Measurements from ENCODE around the gene NR6A1. TPM values are rescaled to one million over a fixed set of nuclear protein-coding genes. Genes with fewer than 3 reads are reported as not detected.

Gene NR6A1
- total and polyA plus RNA-seq, 2 experiments from 2014 or later, result 44.2 to 139 TPM

DNA sequence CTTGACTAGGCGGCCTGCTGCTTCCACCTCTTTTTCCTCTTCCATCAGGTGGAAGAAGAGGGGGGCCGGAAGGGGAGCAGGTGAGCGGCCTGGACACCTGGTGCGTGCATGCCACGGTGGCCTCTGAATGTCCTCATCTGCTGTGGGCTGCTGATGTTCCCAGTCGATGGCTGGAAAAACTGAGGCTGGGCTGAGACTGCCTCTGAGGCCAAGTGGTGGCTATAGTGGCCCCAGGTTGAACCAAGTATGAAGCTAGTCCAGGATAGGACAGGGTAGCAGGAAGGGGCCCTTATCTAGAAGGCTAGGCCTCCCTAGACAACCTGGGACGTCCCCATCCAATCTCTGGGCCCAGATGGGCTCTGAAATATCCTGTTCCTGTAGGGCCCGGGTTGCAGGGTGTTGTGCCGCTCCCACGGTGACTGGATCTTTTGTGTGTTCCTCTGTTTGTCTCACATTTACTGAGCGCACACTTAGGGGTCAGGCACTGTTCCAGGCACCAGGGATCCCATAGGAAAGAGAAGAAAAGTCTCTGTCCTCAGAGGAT is 263.2 kb downstream of the NR6A1 start:
- no peaks in the 10 kb centered on the region for H3K79me2 ChIP-seq (replicated peaks; ENCODE audit: insufficient read depth)
- no peak overlapping the region for H3K4me3 Mint-ChIP-seq
- peaks cover 39% of the 10 kb centered on the region for H3K27me3 ChIP-seq (ENCODE audit: insufficient read depth)
- no peaks in the 10 kb centered on the region for H3K9me2 ChIP-seq (ENCODE audit: insufficient read depth)
- no peak overlapping the region for H2AFZ ChIP-seq
- no peak overlapping the region for H3K27ac Mint-ChIP-seq
- ATAC-seq (no peak), DNase-seq (ENCODE audit: low spot score) (no peak)
- peaks cover 3% of the 10 kb centered on the region; the same call in 2 of the 3 replicates for H3K9me3 Mint-ChIP-seq
- peaks cover 15% of the 10 kb centered on the region; the same call in 1 of the 2 replicates for H3K4me1 ChIP-seq (ENCODE audit: insufficient read depth)
- H4K20me1 ChIP-seq (replicated peaks; ENCODE audit: insufficient read depth), result no peaks in the 10 kb centered on the region
- no peaks in the 10 kb centered on the region; the same call in 2 of the 3 replicates for H3K36me3 Mint-ChIP-seq (ENCODE audit: low read depth)
- H3K27ac ChIP-seq (ENCODE audit: low read depth), result no peak overlapping the region
- 0 out of 2 replicates have a peak, but pooled peaks cover 3% of the 10 kb centered on the region for H3F3A ChIP-seq (replicated peaks; ENCODE audit: low read depth)
- H3K4me2 ChIP-seq, result no peak overlapping the region
- H3K36me3 ChIP-seq (ENCODE audit: insufficient read depth), result no peaks in the 10 kb centered on the region
- H3K4me1 Mint-ChIP-seq, result peaks cover 30% of the 10 kb centered on the region
- peaks cover 46% of the 10 kb centered on the region for H3K27me3 Mint-ChIP-seq (ENCODE audit: insufficient read depth, low read depth, poor library complexity)
- H3K4me3 ChIP-seq, result no peak overlapping the region
- TF ChIP-seq, protein P1, sequence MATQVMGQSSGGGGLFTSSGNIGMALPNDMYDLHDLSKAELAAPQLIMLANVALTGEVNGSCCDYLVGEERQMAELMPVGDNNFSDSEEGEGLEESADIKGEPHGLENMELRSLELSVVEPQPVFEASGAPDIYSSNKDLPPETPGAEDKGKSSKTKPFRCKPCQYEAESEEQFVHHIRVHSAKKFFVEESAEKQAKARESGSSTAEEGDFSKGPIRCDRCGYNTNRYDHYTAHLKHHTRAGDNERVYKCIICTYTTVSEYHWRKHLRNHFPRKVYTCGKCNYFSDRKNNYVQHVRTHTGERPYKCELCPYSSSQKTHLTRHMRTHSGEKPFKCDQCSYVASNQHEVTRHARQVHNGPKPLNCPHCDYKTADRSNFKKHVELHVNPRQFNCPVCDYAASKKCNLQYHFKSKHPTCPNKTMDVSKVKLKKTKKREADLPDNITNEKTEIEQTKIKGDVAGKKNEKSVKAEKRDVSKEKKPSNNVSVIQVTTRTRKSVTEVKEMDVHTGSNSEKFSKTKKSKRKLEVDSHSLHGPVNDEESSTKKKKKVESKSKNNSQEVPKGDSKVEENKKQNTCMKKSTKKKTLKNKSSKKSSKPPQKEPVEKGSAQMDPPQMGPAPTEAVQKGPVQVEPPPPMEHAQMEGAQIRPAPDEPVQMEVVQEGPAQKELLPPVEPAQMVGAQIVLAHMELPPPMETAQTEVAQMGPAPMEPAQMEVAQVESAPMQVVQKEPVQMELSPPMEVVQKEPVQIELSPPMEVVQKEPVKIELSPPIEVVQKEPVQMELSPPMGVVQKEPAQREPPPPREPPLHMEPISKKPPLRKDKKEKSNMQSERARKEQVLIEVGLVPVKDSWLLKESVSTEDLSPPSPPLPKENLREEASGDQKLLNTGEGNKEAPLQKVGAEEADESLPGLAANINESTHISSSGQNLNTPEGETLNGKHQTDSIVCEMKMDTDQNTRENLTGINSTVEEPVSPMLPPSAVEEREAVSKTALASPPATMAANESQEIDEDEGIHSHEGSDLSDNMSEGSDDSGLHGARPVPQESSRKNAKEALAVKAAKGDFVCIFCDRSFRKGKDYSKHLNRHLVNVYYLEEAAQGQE (IDR thresholded peaks at IDR 0.05; ENCODE audit: unreplicated experiment), result no peak
- TF ChIP-seq EZH2phosphoT487 (IDR thresholded peaks at IDR 0.05; ENCODE audit: unreplicated experiment), result no peak
- no peak for TF ChIP-seq EZH2 (IDR thresholded peaks at IDR 0.05; ENCODE audit: low read depth, unreplicated experiment)
- TF ChIP-seq NANOG (IDR thresholded peaks at IDR 0.05; ENCODE audit: borderline replicate concordance), result no peak
- TF ChIP-seq, protein P2, sequence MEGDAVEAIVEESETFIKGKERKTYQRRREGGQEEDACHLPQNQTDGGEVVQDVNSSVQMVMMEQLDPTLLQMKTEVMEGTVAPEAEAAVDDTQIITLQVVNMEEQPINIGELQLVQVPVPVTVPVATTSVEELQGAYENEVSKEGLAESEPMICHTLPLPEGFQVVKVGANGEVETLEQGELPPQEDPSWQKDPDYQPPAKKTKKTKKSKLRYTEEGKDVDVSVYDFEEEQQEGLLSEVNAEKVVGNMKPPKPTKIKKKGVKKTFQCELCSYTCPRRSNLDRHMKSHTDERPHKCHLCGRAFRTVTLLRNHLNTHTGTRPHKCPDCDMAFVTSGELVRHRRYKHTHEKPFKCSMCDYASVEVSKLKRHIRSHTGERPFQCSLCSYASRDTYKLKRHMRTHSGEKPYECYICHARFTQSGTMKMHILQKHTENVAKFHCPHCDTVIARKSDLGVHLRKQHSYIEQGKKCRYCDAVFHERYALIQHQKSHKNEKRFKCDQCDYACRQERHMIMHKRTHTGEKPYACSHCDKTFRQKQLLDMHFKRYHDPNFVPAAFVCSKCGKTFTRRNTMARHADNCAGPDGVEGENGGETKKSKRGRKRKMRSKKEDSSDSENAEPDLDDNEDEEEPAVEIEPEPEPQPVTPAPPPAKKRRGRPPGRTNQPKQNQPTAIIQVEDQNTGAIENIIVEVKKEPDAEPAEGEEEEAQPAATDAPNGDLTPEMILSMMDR (conservative IDR thresholded peaks at IDR 0.05; ENCODE audit: low read depth in 2 of 2), result no peak
- TF ChIP-seq, protein P3, sequence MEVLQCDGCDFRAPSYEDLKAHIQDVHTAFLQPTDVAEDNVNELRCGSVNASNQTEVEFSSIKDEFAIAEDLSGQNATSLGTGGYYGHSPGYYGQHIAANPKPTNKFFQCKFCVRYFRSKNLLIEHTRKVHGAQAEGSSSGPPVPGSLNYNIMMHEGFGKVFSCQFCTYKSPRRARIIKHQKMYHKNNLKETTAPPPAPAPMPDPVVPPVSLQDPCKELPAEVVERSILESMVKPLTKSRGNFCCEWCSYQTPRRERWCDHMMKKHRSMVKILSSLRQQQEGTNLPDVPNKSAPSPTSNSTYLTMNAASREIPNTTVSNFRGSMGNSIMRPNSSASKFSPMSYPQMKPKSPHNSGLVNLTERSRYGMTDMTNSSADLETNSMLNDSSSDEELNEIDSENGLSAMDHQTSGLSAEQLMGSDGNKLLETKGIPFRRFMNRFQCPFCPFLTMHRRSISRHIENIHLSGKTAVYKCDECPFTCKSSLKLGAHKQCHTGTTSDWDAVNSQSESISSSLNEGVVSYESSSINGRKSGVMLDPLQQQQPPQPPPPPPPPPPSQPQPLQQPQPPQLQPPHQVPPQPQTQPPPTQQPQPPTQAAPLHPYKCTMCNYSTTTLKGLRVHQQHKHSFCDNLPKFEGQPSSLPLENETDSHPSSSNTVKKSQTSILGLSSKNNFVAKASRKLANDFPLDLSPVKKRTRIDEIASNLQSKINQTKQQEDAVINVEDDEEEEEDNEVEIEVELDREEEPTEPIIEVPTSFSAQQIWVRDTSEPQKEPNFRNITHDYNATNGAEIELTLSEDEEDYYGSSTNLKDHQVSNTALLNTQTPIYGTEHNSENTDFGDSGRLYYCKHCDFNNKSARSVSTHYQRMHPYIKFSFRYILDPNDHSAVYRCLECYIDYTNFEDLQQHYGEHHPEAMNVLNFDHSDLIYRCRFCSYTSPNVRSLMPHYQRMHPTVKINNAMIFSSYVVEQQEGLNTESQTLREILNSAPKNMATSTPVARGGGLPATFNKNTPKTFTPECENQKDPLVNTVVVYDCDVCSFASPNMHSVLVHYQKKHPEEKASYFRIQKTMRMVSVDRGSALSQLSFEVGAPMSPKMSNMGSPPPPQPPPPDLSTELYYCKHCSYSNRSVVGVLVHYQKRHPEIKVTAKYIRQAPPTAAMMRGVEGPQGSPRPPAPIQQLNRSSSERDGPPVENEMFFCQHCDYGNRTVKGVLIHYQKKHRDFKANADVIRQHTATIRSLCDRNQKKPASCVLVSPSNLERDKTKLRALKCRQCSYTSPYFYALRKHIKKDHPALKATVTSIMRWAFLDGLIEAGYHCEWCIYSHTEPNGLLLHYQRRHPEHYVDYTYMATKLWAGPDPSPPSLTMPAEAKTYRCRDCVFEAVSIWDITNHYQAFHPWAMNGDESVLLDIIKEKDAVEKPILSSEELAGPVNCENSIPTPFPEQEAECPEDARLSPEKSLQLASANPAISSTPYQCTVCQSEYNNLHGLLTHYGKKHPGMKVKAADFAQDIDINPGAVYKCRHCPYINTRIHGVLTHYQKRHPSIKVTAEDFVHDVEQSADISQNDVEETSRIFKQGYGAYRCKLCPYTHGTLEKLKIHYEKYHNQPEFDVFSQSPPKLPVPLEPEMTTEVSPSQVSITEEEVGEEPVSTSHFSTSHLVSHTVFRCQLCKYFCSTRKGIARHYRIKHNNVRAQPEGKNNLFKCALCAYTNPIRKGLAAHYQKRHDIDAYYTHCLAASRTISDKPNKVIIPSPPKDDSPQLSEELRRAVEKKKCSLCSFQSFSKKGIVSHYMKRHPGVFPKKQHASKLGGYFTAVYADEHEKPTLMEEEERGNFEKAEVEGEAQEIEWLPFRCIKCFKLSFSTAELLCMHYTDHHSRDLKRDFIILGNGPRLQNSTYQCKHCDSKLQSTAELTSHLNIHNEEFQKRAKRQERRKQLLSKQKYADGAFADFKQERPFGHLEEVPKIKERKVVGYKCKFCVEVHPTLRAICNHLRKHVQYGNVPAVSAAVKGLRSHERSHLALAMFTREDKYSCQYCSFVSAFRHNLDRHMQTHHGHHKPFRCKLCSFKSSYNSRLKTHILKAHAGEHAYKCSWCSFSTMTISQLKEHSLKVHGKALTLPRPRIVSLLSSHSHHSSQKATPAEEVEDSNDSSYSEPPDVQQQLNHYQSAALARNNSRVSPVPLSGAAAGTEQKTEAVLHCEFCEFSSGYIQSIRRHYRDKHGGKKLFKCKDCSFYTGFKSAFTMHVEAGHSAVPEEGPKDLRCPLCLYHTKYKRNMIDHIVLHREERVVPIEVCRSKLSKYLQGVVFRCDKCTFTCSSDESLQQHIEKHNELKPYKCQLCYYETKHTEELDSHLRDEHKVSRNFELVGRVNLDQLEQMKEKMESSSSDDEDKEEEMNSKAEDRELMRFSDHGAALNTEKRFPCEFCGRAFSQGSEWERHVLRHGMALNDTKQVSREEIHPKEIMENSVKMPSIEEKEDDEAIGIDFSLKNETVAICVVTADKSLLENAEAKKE (CRISPR knock-in tag; IDR thresholded peaks at IDR 0.05), result no peak
- TF ChIP-seq ZNF331 (CRISPR knock-in tag; IDR thresholded peaks at IDR 0.05; ENCODE audit: low read depth), result no peak
- TF ChIP-seq JUNB (IDR thresholded peaks at IDR 0.05; ENCODE audit: unreplicated experiment), result no peak
- TF ChIP-seq ZNF114 (CRISPR knock-in tag; IDR thresholded peaks at IDR 0.05), result no peak
- no peak for TF ChIP-seq CREB1 (CRISPR knock-in tag; IDR thresholded peaks at IDR 0.05; ENCODE audit: low read depth)
- TF ChIP-seq ETS1 (IDR thresholded peaks at IDR 0.05), result no peak
- no peak for TF ChIP-seq POLR2AphosphoS5 (IDR thresholded peaks at IDR 0.05; ENCODE audit: low read depth)
- TF ChIP-seq STAT1 (IDR thresholded peaks at IDR 0.05; ENCODE audit: unreplicated experiment), result no peak
